ENCODE data around the gene TTC27. TPM values are rescaled to one million over a fixed set of nuclear protein-coding genes. Genes with fewer than 3 reads are reported as not detected.

TTC27 gene
- polyA plus RNA-seq, 3 donors, result 4.0 to 4.8 (median 4.4) TPM

DNA sequence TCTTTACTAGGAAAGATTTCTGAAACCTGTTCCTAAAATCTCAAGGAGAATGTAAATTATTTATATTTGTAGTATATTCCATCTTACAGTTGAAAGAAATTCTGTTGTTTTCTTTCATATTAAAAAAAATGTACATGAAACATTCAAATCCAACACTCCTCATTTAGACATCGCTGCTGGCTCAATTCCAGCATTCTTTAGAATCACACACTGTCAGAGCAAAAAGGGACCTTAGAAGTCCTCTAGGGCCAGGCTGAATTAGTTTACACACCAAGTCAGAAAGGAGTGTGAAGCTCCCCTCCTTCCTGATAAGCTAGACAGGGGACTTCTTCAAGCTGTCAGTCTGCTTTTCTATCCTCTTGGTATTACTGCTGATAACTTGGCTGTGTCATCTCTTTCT lies 160.3 kb downstream of the TTC27 start:
- no peaks in the 10 kb centered on the region for H3K4me1 ChIP-seq (ENCODE audit: control insufficient read depth in 1 of 2, insufficient read depth in 2 of 2, low read length in 2 of 2)
- no peak overlapping the region for H3K4me2 ChIP-seq (replicated peaks; ENCODE audit: extremely low read depth, low read length, poor library complexity, severe bottlenecking)
- H3K79me2 ChIP-seq (ENCODE audit: insufficient read depth, low read length), result no peaks in the 10 kb centered on the region
- H2AFZ ChIP-seq (ENCODE audit: insufficient read depth, low read depth, low read length, poor library complexity, severe bottlenecking), result no peak overlapping the region
- H3K4me1 Mint-ChIP-seq, result no peaks in the 10 kb centered on the region
- H3K36me3 Mint-ChIP-seq, result peaks cover 41 to 47% of the 10 kb centered on the region in 2 donors
- H4K20me1 ChIP-seq (ENCODE audit: insufficient read depth, low read length), result no peaks in the 10 kb centered on the region
- TF ChIP-seq CTCF (IDR thresholded peaks at IDR 0.05), result no peak
- peaks cover 0 to 5% (median 1%) of the 10 kb centered on the region in 7 donors for H3K9me3 Mint-ChIP-seq
- intact Hi-C loops (cut with micrococcal nuclease), result no loop called here
- no peak for DNase-seq
- no peak overlapping the region for H3K4me3 Mint-ChIP-seq
- 100% methylated on average over 1 of the region's 1 CpG for WGBS (ENCODE audit: insufficient coverage)
- no peak overlapping the region for H3K4me3 ChIP-seq (replicated peaks in 1 of 3; ENCODE audit: low read depth in 2 of 3, low read length in 3 of 3)
- peaks cover 5 to 40% of the 10 kb centered on the region in 2 donors for H3K36me3 ChIP-seq (replicated peaks in 1 of 2; ENCODE audit: control insufficient read depth in 1 of 2, insufficient read depth in 2 of 2, low read length in 2 of 2)
- no peaks in the 10 kb centered on the region for H3K9me3 ChIP-seq (replicated peaks in 1 of 2; ENCODE audit: control insufficient read depth in 1 of 2, insufficient read depth in 1 of 2, low read length in 2 of 2)
- no peak overlapping the region for H3K9ac ChIP-seq (ENCODE audit: insufficient read depth, low read length, poor library complexity, severe bottlenecking)
- H3K27me3 ChIP-seq (ENCODE audit: control insufficient read depth in 2 of 2, insufficient read depth in 2 of 2, low read length in 2 of 2), result no peaks in the 10 kb centered on the region
- H3K27ac Mint-ChIP-seq, result peak overlapping the region in 1 of 7 donors; percentile 30
- H3K27ac ChIP-seq (ENCODE audit: low read depth in 1 of 2, low read length in 2 of 2), result no peak overlapping the region
- no peaks in the 10 kb centered on the region for H3K27me3 Mint-ChIP-seq (ENCODE audit: low read depth in 3 of 3)

- H3K36me3 ChIP-seq (replicated peaks in 1 of 2; ENCODE audit: control insufficient read depth in 1 of 2, insufficient read depth in 2 of 2, low read length in 2 of 2), result peaks cover 3 to 9% of the 10 kb centered on the region in 2 donors
- Mint-ChIP-seq H3K9me3 (peaks cover 0 to 2% (median 0%) of the 10 kb centered on the region in 7 donors), H3K27ac (no peak overlapping the region), H3K4me1 (no peaks in the 10 kb centered on the region), H3K27me3 (ENCODE audit: low read depth in 3 of 3) (no peaks in the 10 kb centered on the region), H3K36me3 (peaks cover 26 to 31% of the 10 kb centered on the region in 2 donors), H3K4me3 (no peak overlapping the region)
- no peak overlapping the region for H3K27ac ChIP-seq (ENCODE audit: low read depth in 1 of 2, low read length in 2 of 2)
- no peaks in the 10 kb centered on the region for H3K9me3 ChIP-seq (replicated peaks in 1 of 2; ENCODE audit: control insufficient read depth in 1 of 2, insufficient read depth in 1 of 2, low read length in 2 of 2)
- H4K20me1 ChIP-seq (ENCODE audit: insufficient read depth, low read length), result no peaks in the 10 kb centered on the region
- no peaks in the 10 kb centered on the region for H3K79me2 ChIP-seq (ENCODE audit: insufficient read depth, low read length)
- no peaks in the 10 kb centered on the region for H3K4me1 ChIP-seq (ENCODE audit: control insufficient read depth in 1 of 2, insufficient read depth in 2 of 2, low read length in 2 of 2)
- H3K9ac ChIP-seq (ENCODE audit: insufficient read depth, low read length, poor library complexity, severe bottlenecking), result no peak overlapping the region
- H3K4me3 ChIP-seq (replicated peaks in 1 of 3; ENCODE audit: low read depth in 2 of 3, low read length in 3 of 3), result no peak overlapping the region
- no peak for DNase-seq
- no peak for TF ChIP-seq CTCF (IDR thresholded peaks at IDR 0.05)
- no CpG with 5 or more reads among the region's 1 CpG for WGBS (ENCODE audit: insufficient coverage)
- no peaks in the 10 kb centered on the region for H3K27me3 ChIP-seq (ENCODE audit: control insufficient read depth in 2 of 2, insufficient read depth in 2 of 2, low read length in 2 of 2)
- H3K4me2 ChIP-seq (replicated peaks; ENCODE audit: extremely low read depth, low read length, poor library complexity, severe bottlenecking), result no peak overlapping the region
- intact Hi-C loops (cut with micrococcal nuclease), result no loop called here
- H2AFZ ChIP-seq (ENCODE audit: insufficient read depth, low read depth, low read length, poor library complexity, severe bottlenecking), result no peak overlapping the region
These were observed 164.6 kb downstream of the TTC27 start for GRCh38 chr2:32792416-32792815.
